HG03439 (cell line): ENCODE data around the gene TACC3.

Source experiments
- ATAC-seq: cut with Tn5 transposase; IDR thresholded peaks from one replicate; pipeline ENCODE4 v1.9.1; 2021; ENCODE audit warnings: mild to moderate bottlenecking, moderate library complexity; ENCODE audit not compliant: unreplicated experiment

Gene TACC3

DNA sequence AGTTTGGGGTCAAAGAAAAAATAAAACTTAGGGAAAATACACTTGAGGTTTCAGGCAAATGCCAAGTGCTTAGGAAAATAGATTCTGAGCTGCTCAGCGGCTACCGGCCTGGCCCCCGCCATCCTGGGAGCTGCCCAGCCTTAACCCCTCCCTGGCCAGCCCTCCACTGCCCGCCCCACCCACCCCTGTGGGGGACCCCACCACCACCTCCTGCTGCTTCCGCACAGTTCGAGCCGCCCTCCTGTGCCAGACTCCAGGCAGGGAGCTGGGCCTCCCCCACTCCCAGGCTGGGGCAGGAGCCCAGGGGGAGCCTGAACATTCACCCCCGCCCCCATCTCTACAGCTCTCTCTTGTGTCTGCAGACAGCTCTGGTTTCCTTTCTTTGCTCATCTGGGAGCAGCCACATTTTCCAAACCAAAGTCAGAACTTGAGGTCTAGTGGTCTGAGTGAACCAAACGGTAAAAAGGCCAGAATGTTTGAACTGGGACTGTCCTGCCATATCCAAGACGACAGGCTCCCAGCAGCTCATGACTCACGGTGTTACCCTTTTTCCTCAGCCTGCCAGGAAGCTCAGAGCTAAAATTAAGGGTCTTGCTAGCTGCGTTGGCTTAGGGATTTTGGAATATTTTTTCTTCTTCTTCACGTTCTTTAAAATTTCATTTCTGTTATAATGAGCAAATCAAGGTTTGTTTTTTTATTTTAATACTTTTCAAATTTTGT, 67.1 kb downstream of the TACC3 start:
- ATAC-seq = no peak

- no peak for ATAC-seq
Measured at GRCh38 chr4:1789552-1789951, 68.2 kb downstream of the TACC3 start.

DNA sequence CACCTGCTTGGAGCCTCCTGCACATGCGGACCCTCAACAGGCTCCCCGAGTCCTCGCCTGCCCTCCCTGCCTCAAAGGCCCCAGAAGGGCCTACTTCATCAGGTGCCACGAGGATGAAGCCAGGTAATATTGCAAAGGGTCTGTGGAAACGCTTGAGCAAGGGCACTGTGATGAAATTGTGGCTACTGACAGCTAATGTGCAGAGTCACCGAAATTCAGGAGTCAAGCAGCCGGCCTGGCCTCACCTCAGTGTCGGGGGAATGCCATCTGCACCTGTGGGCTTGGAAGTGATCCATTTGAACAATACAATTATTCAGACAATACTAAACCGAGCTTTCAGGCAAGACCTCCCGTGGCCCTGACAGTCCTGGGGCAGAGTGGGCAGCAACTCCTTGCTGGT, 68.7 kb downstream of the TACC3 start:
- no peak for ATAC-seq

GRCh38 chr4:1792158-1792831, 71.0 kb downstream of the TACC3 start:
- no peak for ATAC-seq

DNA sequence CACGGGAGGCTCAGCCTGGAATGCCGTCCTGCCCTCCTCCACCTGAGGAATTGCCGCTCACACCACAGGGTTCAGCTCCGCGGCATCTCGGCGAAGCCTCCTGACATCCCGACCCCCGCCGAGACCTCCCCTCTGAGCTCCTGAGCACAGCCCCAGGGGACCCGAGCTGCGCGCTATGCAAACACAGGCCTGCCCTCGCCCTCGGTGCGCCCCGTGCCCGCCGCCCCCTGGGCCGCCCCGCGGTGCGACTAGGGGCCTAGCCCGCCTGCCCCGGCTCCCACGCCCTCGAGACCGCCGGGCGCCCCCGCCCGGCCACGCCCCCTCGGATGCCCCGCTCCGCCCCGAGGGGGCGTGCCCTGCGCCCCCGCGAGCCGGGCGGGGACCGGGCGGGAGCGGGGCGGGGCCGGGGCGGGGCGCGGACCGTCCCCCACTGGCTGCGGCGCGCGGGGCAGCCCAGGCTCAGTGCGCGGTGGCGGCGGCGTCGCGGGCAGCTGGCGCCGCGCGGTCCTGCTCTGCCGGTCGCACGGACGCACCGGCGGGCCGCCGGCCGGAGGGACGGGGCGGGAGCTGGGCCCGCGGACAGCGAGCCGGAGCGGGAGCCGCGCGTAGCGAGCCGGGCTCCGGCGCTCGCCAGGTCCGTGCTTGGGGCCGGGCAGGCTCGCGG, 71.6 kb downstream of the TACC3 start, which contains the start of gene FGFR3:
FGFR3 (plus strand) TSS at position 462 of the 664 bp plus-strand sequence. CDS start 642 bp downstream, outside the sequence.
- ATAC-seq = peak; percentile 63

DNA sequence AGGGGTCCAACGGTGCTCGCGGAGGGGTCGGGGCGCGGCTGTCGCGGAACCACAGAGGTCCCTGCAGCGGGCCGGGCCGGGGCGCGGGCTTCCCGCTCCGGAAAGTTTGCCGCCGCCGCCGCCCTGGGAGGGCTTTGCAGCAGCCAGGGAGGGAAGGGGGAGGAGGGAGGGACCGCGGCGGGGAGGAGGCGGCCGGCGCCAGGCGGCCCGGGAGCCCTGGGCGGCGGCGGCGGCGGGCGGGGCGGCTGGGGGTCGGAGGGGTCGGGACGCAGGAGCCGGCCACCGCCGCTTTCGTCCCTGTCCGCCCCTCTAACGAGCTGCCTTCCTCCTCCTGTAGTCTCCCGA, 72.1 kb downstream of the TACC3 start:
- ATAC-seq = no peak

DNA sequence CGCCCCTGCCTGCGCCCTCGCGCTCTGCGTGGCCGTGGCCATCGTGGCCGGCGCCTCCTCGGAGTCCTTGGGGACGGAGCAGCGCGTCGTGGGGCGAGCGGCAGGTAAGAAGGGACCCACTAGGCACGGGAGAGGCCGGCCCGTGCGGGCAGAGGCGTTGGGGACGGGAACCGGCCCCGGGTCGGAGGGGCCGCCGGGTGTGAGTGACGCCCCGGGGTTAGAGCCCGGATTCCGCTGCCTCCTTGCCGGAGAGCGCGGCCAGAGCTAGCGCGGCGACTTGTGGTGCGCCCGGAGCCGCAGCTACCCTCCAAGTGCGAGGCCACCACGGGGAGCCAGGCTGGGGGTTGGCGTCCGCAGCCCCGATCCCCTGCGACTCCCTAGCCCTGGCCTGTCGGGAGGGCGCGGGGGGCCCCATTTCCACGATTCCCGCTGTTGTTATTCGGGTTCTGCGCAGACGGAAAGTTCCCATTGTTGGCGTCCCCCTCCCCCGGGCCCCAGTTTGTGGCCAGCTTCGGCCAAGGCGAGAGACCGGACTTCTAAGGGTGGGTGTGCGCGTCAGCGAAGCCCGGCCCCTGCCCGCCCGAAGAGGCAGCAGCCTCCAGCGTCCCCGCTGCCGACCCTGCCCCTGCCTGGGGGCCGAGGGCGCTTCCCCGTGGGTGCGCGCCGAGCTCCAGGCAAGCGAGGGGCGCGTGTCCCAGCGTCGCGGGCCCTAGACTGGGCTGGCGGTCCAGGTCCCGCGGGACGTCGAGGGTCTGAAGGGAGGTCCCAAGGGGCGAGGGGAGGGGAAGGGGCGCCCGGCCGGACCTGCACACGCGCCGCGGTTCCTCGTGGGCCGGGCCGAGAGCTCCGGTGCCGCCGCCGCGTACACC, 72.9 kb downstream of the TACC3 start:
- ATAC-seq = no peak
